OCI-LY3 (cell line): ENCODE measurements around the gene PDE4C.
A peak's percentile ranks its signal among the peaks of the same experiment; 100 is the strongest.

Source experiments
- H2AFZ ChIP-seq: fragments of 200-600, 300-600 bp; shearing (Covaris generic); 2 replicates; pipeline ENCODE4 v1.6.0; 2014; ENCODE audit warnings: antibody characterized with exemption, low read depth, low read length
- H3K27ac ChIP-seq: fragments of 200-600, 300-600 bp; sonication (generic); 2 replicates; pipeline ENCODE4 v1.5.1; 2014; ENCODE audit warnings: mild to moderate bottlenecking, low read length, moderate library complexity, mixed read lengths
- H3K27me3 ChIP-seq: fragments of 200-600, 300-600 bp; sonication (generic); 2 replicates; pipeline ENCODE4 v1.6.1; 2014; ENCODE audit warnings: low read depth, low read length, mixed read lengths
- H3K36me3 ChIP-seq: fragments of 200-600, 300-600 bp; sonication (generic); replicated peaks from 2 replicates; pipeline ENCODE3; 2014; ENCODE audit warnings: low read depth, low read length, mixed read lengths
- H3K4me1 ChIP-seq: fragments of 300-600, 200-600 bp; sonication (generic); 2 replicates; pipeline ENCODE4 v1.6.1; 2014; ENCODE audit warnings: low read length, mixed read lengths
- H3K4me2 ChIP-seq: fragments of 200-600, 300-600 bp; sonication (generic); 2 replicates; pipeline ENCODE4 v1.6.1; 2014; ENCODE audit warnings: low read length, mixed read lengths
- H3K4me3 ChIP-seq: fragments of 300-600, 200-600 bp; sonication (generic); 2 replicates; pipeline ENCODE4 v1.5.1; 2014; ENCODE audit warnings: antibody characterized with exemption, mild to moderate bottlenecking, low read length, moderate library complexity
- H3K79me2 ChIP-seq: fragments of 300-600, 200-600 bp; shearing (Covaris generic); 2 replicates; pipeline ENCODE4 v1.6.1; 2014; ENCODE audit warnings: mild to moderate bottlenecking, low read length, mixed read lengths
- H3K9ac ChIP-seq: fragments of 300-600, 200-600 bp; shearing (Covaris generic); 2 replicates; pipeline ENCODE4 v1.6.0; 2014; ENCODE audit warnings: mild to moderate bottlenecking, low read length, moderate library complexity
- H3K9me3 ChIP-seq: fragments of 200-600, 300-600 bp; shearing (Covaris generic); 2 replicates; pipeline ENCODE4 v1.6.1; 2014; ENCODE audit warnings: low read length, mixed read lengths; ENCODE audit not compliant: insufficient read depth
- H4K20me1 ChIP-seq: fragments of 200-600, 300-600 bp; sonication (generic); 2 replicates; pipeline ENCODE4 v1.6.1; 2016; ENCODE audit warnings: low read length, mixed read lengths; ENCODE audit not compliant: insufficient read depth
- CTCF ChIP-seq: fragments of 200-600, 300-600 bp; sonication (generic); IDR thresholded peaks from 2 replicates; pipeline ENCODE4 v1.5.1; 2014; ENCODE audit warnings: antibody characterized with exemption, low read length, low read depth
- EZH2phosphoT487 ChIP-seq: fragments of 200-600 bp; shearing (Covaris generic); IDR thresholded peaks from 2 replicates; pipeline ENCODE4 v1.6.1; 2018; ENCODE audit warnings: antibody characterized with exemption, mixed run types, low read depth

Gene PDE4C

GRCh38 chr19:18224525-18225354 lies 1.5 kb downstream of the PDE4C start:
- H3K9me3 ChIP-seq = no peaks in the 10 kb centered on the region
- H3K4me3 ChIP-seq = peak overlapping the region; percentile 24; the same call in 1 of the 2 replicates
- H4K20me1 ChIP-seq = no peaks in the 10 kb centered on the region
- H2AFZ ChIP-seq = no peak overlapping the region
- no peak overlapping the region for H3K4me2 ChIP-seq
- peaks cover under 1% of the 10 kb centered on the region; the same call in 1 of the 2 replicates for H3K27me3 ChIP-seq
- no peak overlapping the region for H3K9ac ChIP-seq
- H3K4me1 ChIP-seq = peaks cover 5% of the 10 kb centered on the region
- TF ChIP-seq CTCF (no peak), EZH2phosphoT487 (no peak)
- no peak overlapping the region for H3K27ac ChIP-seq
- no peaks in the 10 kb centered on the region for H3K36me3 ChIP-seq
- no peaks in the 10 kb centered on the region for H3K79me2 ChIP-seq

- H3K4me1 ChIP-seq = peaks cover 11% of the 10 kb centered on the region
- H3K4me3 ChIP-seq = no peak overlapping the region
- H4K20me1 ChIP-seq = no peaks in the 10 kb centered on the region
- H3K9me3 ChIP-seq = no peaks in the 10 kb centered on the region
- H3K9ac ChIP-seq = no peak overlapping the region
- no peak overlapping the region for H2AFZ ChIP-seq
- no peak for TF ChIP-seq CTCF
- TF ChIP-seq EZH2phosphoT487 = no peak
- no peak overlapping the region for H3K4me2 ChIP-seq
- no peak overlapping the region for H3K27ac ChIP-seq
- H3K79me2 ChIP-seq = no peaks in the 10 kb centered on the region
- H3K27me3 ChIP-seq = no peaks in the 10 kb centered on the region
- no peaks in the 10 kb centered on the region for H3K36me3 ChIP-seq
Observed at GRCh38 chr19:18223860-18224524, 2.2 kb downstream of the PDE4C start.

- Histone ChIP-seq H3K79me2 (no peaks in the 10 kb centered on the region), H2AFZ (no peak overlapping the region), H3K27me3 (no peaks in the 10 kb centered on the region), H3K4me1 (peaks cover 11% of the 10 kb centered on the region), H3K4me2 (no peak overlapping the region), H3K27ac (no peak overlapping the region), H3K9me3 (no peaks in the 10 kb centered on the region), H3K36me3 (no peaks in the 10 kb centered on the region), H3K4me3 (no peak overlapping the region), H3K9ac (no peak overlapping the region), H4K20me1 (no peaks in the 10 kb centered on the region)
- no peak for TF ChIP-seq EZH2phosphoT487
- TF ChIP-seq CTCF = no peak
Observed at GRCh38 chr19:18221815-18222725, 4.2 kb downstream of the PDE4C start.
